Liver (tissue), 9 donors: ENCODE measurements around the gene MAML3. TPM values are rescaled to one million over a fixed set of nuclear protein-coding genes. Genes with fewer than 3 reads are reported as not detected.

Experiments
- DNase-seq: peaks from one replicate; pipeline ENCODE4 v3.0.0-alpha.2; 2017; ENCODE audit warnings: low spot score
- H3K27ac ChIP-seq, 2 donors: one replicate each; pipeline ENCODE4 v1.7.0; 2013; ENCODE audit warnings: inconsistent platforms in 2 of 2, low read length in 2 of 2, control low read depth in 1 of 2, low read depth in 1 of 2, mild to moderate bottlenecking in 1 of 2
- H3K27me3 ChIP-seq, 4 donors: one replicate each; pipeline versions ENCODE4 v1.6.1 to v1.7.0; 2013; ENCODE audit warnings: low read length in 3 of 4, inconsistent platforms in 1 of 4, mild to moderate bottlenecking in 1 of 4, moderate library complexity in 1 of 4; ENCODE audit not compliant: control insufficient read depth in 4 of 4, insufficient read depth in 4 of 4
- H3K36me3 ChIP-seq, 4 donors: one replicate each; pipeline versions ENCODE4 v1.6.1 to v1.7.0; 2013; ENCODE audit warnings: low read length in 3 of 4, mild to moderate bottlenecking in 3 of 4, low read depth in 1 of 4, moderate library complexity in 1 of 4; ENCODE audit not compliant: control insufficient read depth in 4 of 4, insufficient read depth in 3 of 4
- H3K4me1 ChIP-seq, 4 donors: one replicate each; pipeline versions ENCODE4 v1.6.1 to v1.7.0; 2013; ENCODE audit warnings: low read length in 3 of 4, mild to moderate bottlenecking in 3 of 4, moderate library complexity in 1 of 4; ENCODE audit not compliant: control insufficient read depth in 4 of 4, insufficient read depth in 4 of 4
- H3K4me3 ChIP-seq, 3 donors: one replicate each; pipeline versions ENCODE4 v1.6.1 to v1.7.0; 2013; ENCODE audit warnings: low read length in 3 of 3, control low read depth in 1 of 3, low read depth in 1 of 3, mild to moderate bottlenecking in 1 of 3
- H3K9ac ChIP-seq, 2 donors: one replicate each; pipeline ENCODE4 v1.7.0; 2013; ENCODE audit warnings: low read length in 2 of 2, mild to moderate bottlenecking in 2 of 2, moderate library complexity in 2 of 2, control low read depth in 1 of 2, low read depth in 1 of 2
- H3K9me3 ChIP-seq, 4 donors: one replicate each; pipeline versions ENCODE4 v1.6.1 to v1.7.0; 2013; ENCODE audit warnings: low read length in 3 of 4; ENCODE audit not compliant: control insufficient read depth in 4 of 4
- FOXA1 ChIP-seq: IDR thresholded peaks from 2 replicates; pipeline ENCODE4 v1.6.1; 2016; ENCODE audit warnings: antibody characterized with exemption
- FOXA2 ChIP-seq: IDR thresholded peaks from 2 replicates; pipeline ENCODE4 v1.6.1; 2016; ENCODE audit warnings: antibody characterized with exemption
- JUND ChIP-seq, 2 donors: IDR thresholded peaks; 2 replicates each; pipeline ENCODE4 v1.6.1; 2016; ENCODE audit warnings: antibody characterized with exemption in 2 of 2
- RAD21 ChIP-seq, 2 donors: IDR thresholded peaks; 2 replicates each; pipeline ENCODE4 v1.6.1; 2016; ENCODE audit warnings: antibody characterized with exemption in 2 of 2, mild to moderate bottlenecking in 2 of 2
- RXRA ChIP-seq, 2 donors: IDR thresholded peaks; 2 replicates each; pipeline ENCODE4 v1.6.1; 2017 to 2018; ENCODE audit warnings: antibody characterized with exemption in 2 of 2, mild to moderate bottlenecking in 1 of 2
- SP1 ChIP-seq: IDR thresholded peaks from 2 replicates; pipeline ENCODE4 v1.6.1; 2018; ENCODE audit warnings: antibody characterized with exemption, mild to moderate bottlenecking
- TAF1 ChIP-seq: conservative IDR thresholded peaks from 2 replicates; pipeline ENCODE4 v1.6.1; 2016; ENCODE audit warnings: antibody characterized with exemption, mild to moderate bottlenecking
- YY1 ChIP-seq: IDR thresholded peaks from 2 replicates; pipeline ENCODE4 v1.6.1; 2016; ENCODE audit warnings: antibody characterized with exemption, mild to moderate bottlenecking
- WGBS: extraction: QIAGEN DNeasy Blood & Tissue Kit; methylation state at CpG from one replicate; pipeline ENCODE4 v1.1.7; 2013; 5-methylcytosine and 5-hydroxymethylcytosine counted together
- polyA plus RNA-seq, 2 donors: library from polyadenylated mRNA; stranded (reverse) in 1 of 2; unstranded in 1 of 2; fragments of 200-250 nt in 1 of 2; fragments of >200 nt in 1 of 2; fragmentation: Nextera tagmentation in 1 of 2; extraction: Ambion mirVana in 1 of 2; gene quantifications; one replicate each; pipeline versions ENCODE4 v1.2.1 to v1.2.3, GENCODE V29; 2013 to 2015
- total RNA-seq, 2 donors: library from RNA; depleted of rRNA; stranded (reverse); fragments of >200 nt; gene quantifications; one replicate each; pipeline ENCODE4 v1.2.3, GENCODE V29; 2014
- TF ChIP-seq, protein P1 (sequence below): IDR thresholded peaks from 2 replicates; pipeline ENCODE4 v1.6.1; 2016; ENCODE audit warnings: antibody characterized with exemption, mild to moderate bottlenecking
- TF ChIP-seq, protein P2 (sequence below): IDR thresholded peaks from 2 replicates; pipeline ENCODE4 v1.6.1; 2016; ENCODE audit warnings: antibody characterized with exemption
- TF ChIP-seq, protein P3 (sequence below): IDR thresholded peaks from 2 replicates; pipeline ENCODE4 v1.6.1; 2016; ENCODE audit warnings: antibody characterized with exemption
- TF ChIP-seq, protein P4 (sequence below): fragments of 150-350 bp; IDR thresholded peaks from 2 replicates; pipeline ENCODE4 v1.5.1; 2017; ENCODE audit warnings: improper control_type of control experiment, low read depth, low read length; ENCODE audit not compliant: missing input control
- donor health status: healthy.
- donor health status: healthy.
- donor health status: healthy.
- donor health status: healthy.
- donor health status: healthy.

Gene MAML3
- total and polyA plus RNA-seq, 4 donors: 1.3 to 4.3 (median 2.7) TPM

DNA sequence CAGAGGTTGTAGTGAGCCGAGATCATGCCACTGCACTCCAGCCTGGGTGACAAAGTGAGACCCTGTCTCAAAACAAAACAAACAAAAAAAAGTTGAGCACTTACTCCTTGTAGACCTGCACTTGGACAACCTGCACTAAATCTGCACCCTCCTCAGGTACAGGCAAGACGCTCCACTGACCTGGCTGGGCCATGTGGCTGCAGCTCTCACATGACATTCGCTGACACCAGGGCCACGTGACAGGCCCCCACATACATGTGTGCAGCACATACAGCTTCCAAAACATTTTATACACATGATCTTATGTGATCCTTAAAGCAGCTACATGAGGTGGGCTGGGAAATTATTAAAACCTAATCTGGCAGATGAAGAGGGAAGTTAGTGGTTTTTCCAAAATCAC is 425.8 kb downstream of the MAML3 start:
- 93% methylated on average over 4 of the region's 4 CpGs for WGBS
- no peak overlapping the region for H3K4me3 ChIP-seq
- H3K9me3 ChIP-seq: no peaks in the 10 kb centered on the region
- H3K27ac ChIP-seq: no peak overlapping the region
- H3K9ac ChIP-seq: no peak overlapping the region
- peaks cover 0 to 5% (median 2%) of the 10 kb centered on the region in 4 donors for H3K36me3 ChIP-seq
- no peaks in the 10 kb centered on the region for H3K27me3 ChIP-seq
- no peak for DNase-seq
- TF ChIP-seq, protein P1, sequence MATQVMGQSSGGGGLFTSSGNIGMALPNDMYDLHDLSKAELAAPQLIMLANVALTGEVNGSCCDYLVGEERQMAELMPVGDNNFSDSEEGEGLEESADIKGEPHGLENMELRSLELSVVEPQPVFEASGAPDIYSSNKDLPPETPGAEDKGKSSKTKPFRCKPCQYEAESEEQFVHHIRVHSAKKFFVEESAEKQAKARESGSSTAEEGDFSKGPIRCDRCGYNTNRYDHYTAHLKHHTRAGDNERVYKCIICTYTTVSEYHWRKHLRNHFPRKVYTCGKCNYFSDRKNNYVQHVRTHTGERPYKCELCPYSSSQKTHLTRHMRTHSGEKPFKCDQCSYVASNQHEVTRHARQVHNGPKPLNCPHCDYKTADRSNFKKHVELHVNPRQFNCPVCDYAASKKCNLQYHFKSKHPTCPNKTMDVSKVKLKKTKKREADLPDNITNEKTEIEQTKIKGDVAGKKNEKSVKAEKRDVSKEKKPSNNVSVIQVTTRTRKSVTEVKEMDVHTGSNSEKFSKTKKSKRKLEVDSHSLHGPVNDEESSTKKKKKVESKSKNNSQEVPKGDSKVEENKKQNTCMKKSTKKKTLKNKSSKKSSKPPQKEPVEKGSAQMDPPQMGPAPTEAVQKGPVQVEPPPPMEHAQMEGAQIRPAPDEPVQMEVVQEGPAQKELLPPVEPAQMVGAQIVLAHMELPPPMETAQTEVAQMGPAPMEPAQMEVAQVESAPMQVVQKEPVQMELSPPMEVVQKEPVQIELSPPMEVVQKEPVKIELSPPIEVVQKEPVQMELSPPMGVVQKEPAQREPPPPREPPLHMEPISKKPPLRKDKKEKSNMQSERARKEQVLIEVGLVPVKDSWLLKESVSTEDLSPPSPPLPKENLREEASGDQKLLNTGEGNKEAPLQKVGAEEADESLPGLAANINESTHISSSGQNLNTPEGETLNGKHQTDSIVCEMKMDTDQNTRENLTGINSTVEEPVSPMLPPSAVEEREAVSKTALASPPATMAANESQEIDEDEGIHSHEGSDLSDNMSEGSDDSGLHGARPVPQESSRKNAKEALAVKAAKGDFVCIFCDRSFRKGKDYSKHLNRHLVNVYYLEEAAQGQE: no peak
- no peak for TF ChIP-seq YY1
- TF ChIP-seq, protein P2, sequence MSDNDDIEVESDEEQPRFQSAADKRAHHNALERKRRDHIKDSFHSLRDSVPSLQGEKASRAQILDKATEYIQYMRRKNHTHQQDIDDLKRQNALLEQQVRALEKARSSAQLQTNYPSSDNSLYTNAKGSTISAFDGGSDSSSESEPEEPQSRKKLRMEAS: no peak
- peaks cover 0 to 6% (median under 1%) of the 10 kb centered on the region in 4 donors for H3K4me1 ChIP-seq

DNA sequence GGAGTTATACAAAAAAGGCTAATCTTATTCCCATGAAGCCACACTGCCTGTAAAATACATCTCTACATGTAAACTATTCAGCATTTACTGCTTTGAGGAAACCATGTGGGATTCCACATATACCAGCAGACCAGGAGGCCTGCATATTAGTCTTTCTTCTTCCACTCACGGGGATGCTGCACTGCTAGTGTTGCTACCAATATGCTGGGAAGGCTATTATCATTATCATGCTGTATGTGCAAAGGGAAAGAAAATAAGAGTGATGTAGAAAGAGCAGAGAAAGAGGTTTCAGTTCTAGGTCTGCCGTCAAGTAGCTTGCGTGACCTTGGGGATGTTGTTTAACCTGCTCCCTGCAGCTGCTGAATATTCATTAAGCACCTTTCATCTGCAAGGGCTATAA is 427.4 kb downstream of the MAML3 start:
- no peak overlapping the region for H3K4me3 ChIP-seq
- no peaks in the 10 kb centered on the region for H3K9me3 ChIP-seq
- no peak overlapping the region for H3K9ac ChIP-seq
- peaks cover 0 to 5% (median 2%) of the 10 kb centered on the region in 4 donors for H3K36me3 ChIP-seq
- DNase-seq: no peak
- TF ChIP-seq SP1 (no peak), FOXA1 (no peak), RXRA (IDR thresholded peaks at IDR 0.05) (no peak), JUND (IDR thresholded peaks at IDR 0.05) (no peak), YY1 (no peak), RAD21 (IDR thresholded peaks at IDR 0.05) (no peak), TAF1 (no peak), FOXA2 (no peak)
- TF ChIP-seq, protein P2: no peak
- TF ChIP-seq, protein P3, sequence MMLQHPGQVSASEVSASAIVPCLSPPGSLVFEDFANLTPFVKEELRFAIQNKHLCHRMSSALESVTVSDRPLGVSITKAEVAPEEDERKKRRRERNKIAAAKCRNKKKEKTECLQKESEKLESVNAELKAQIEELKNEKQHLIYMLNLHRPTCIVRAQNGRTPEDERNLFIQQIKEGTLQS: no peak
- H3K27ac ChIP-seq: no peak overlapping the region
- peaks cover 0 to 6% (median under 1%) of the 10 kb centered on the region in 4 donors for H3K4me1 ChIP-seq
- 95% methylated on average over 3 of the region's 3 CpGs for whole genome bisulfite sequencing
- no peaks in the 10 kb centered on the region for H3K27me3 ChIP-seq

DNA sequence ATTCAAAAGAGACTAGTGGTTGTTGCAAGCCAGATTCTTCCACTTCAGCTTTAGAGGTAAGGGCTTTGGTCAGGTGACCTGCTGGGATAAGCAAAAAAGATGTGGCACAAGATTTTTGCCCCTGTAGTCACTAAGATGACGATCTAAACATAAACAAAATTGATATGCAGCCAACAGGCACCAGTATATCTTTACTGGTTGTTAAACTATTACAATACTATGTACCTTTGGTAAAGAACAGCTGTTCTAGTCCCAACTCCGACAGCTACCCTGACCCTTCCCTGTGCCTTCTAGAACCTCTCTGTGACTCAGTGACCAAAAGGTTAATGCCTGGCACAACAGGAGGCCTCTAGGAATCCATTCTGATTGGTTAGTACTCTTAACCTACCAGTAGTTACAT is 428.7 kb downstream of the MAML3 start:
- Histone ChIP-seq H3K4me1 (peaks cover 0 to 6% (median under 1%) of the 10 kb centered on the region in 4 donors), H3K36me3 (peaks cover 0 to 5% (median 2%) of the 10 kb centered on the region in 4 donors), H3K9me3 (no peaks in the 10 kb centered on the region), H3K4me3 (no peak overlapping the region), H3K27me3 (no peaks in the 10 kb centered on the region), H3K9ac (no peak overlapping the region), H3K27ac (no peak overlapping the region)
- WGBS: 88% methylated on average over 2 of the region's 2 CpGs
- no peak for DNase-seq
- TF ChIP-seq, protein P3: no peak
- TF ChIP-seq RXRA (IDR thresholded peaks at IDR 0.05) (no peak), JUND (IDR thresholded peaks at IDR 0.05) (no peak), RAD21 (IDR thresholded peaks at IDR 0.05) (no peak)
- TF ChIP-seq, protein P4, sequence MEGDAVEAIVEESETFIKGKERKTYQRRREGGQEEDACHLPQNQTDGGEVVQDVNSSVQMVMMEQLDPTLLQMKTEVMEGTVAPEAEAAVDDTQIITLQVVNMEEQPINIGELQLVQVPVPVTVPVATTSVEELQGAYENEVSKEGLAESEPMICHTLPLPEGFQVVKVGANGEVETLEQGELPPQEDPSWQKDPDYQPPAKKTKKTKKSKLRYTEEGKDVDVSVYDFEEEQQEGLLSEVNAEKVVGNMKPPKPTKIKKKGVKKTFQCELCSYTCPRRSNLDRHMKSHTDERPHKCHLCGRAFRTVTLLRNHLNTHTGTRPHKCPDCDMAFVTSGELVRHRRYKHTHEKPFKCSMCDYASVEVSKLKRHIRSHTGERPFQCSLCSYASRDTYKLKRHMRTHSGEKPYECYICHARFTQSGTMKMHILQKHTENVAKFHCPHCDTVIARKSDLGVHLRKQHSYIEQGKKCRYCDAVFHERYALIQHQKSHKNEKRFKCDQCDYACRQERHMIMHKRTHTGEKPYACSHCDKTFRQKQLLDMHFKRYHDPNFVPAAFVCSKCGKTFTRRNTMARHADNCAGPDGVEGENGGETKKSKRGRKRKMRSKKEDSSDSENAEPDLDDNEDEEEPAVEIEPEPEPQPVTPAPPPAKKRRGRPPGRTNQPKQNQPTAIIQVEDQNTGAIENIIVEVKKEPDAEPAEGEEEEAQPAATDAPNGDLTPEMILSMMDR: no peak
